DMS53 (cell line): ENCODE measurements around the gene TSHZ2.
A peak's percentile ranks its signal among the peaks of the same experiment; 100 is the strongest.
"Not testable (repeated sequence)": the region's sequence is repeated elsewhere in the genome, so short reads cannot be mapped to it uniquely, and the experiment has no call there.

ENCODE experiments used
- DNase-seq: peaks from one replicate; lab custom pipeline; 2025; lab: John Stamatoyannopoulos, UW

The TSHZ2 gene

DNA sequence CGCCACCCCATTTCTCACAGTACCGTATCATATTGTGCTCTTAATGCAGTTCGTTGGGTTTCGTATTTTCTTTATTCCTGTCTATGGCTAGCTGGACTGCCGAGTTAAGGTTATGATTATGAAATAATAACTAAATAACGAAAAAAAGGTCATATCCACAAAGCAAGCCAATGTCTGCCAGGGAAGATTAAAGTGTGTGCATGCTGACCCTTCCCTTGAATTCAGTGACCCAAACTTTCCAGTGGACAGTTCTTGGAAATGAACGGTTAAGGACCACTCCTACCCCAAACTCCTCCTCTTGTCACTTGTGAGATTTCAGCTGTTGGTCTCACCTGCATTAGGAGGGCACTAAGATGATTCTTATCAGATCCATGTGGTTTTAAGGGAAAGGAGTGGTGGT, 449.9 kb downstream of the TSHZ2 start:
- no peak for DNase-seq

GRCh38 chr20:53423587-53424146, 451.5 kb downstream of the TSHZ2 start:
- no peak for DNase-seq

DNA sequence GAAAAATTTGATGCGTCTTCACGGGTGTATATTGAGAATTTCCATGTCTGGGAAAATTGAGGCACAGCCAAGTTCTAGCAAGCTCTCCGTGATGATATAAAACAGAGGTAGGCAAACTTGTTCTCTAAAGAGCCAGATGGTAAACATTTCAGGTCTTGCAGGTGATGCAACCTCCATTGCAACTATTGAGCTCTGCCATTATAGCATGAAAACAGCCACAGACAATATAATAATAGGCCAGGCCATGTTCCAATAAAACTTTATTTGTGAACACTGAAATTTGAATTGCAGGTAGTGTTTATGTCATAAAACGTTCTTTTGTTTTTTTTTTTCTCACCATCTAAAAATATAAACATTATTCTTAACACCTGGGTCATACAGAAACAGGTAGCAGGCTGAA, 453.3 kb downstream of the TSHZ2 start:
- DNase-seq = no peak

DNA sequence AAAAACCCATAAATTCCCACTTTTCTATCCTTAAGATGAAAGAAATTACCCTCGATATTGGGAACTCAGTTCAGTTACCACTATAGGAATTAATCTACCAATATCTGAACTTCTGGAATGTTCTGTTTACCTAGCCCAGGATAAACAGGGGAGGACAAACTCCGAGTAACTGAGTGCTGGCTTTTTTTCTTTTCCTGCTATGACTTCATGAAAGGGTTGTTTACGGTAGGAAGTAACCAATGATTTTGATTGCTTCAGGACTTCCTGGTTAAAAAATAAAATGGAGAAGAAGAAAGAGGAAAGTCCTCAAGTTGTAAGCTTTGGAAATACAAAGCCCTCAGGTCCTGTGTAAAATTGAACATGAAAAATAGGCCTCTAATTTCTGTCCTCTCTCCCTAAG, 453.8 kb downstream of the TSHZ2 start:
- no peak for DNase-seq

- DNase-seq = no peak
Measured at GRCh38 chr20:53426766-53427312, 454.7 kb downstream of the TSHZ2 start.

- no peak for DNase-seq
Measured at GRCh38 chr20:53427951-53428350, 455.8 kb downstream of the TSHZ2 start.

GRCh38 chr20:53428588-53428987, 456.4 kb downstream of the TSHZ2 start:
- DNase-seq = no peak

GRCh38 chr20:53428996-53429395, 456.8 kb downstream of the TSHZ2 start:
- DNase-seq = no peak

GRCh38 chr20:53434662-53435061, 462.5 kb downstream of the TSHZ2 start:
- DNase-seq = no peak

GRCh38 chr20:53436927-53437326, 464.8 kb downstream of the TSHZ2 start:
- DNase-seq = not testable (repeated sequence)

- no peak for DNase-seq
Measured at GRCh38 chr20:53438368-53438767, 466.2 kb downstream of the TSHZ2 start.

DNA sequence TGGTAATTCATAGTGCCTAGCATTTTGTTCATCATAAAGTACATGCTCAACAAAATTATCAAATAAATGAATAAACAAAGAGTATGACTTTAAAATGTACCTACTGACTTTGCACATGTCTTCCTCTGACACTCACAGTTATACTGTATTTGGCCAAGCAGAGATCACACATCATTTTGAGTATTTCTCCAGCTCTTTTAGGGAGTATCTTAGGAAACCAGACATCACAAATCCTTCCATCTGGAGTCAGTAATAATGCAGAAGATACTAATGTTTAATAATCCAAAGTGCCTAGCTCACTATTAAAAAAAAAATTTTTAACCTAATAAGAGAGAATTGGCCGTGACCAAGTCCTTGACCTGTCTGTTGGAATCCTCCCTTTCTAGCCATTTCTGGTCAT, 466.9 kb downstream of the TSHZ2 start:
- DNase-seq = no peak

DNA sequence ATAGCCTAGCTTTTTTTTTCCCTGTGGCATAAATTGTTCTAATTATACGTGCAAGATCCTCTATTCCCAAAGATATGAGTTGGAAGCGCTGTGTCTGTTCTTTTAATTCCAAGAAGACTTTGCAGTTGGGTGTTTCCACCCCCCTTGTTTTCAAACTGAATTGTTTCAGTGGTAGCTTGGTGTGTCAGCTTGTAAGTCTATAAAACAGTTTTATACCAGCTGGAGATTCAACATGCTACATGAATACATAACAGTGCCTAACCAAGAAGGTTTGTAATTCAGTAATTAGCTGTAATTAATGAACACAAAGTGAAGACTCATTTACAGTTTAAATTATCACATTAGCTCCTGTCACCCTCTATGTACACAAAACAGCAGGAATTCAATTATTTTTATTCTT, 467.5 kb downstream of the TSHZ2 start:
- no peak for DNase-seq

DNA sequence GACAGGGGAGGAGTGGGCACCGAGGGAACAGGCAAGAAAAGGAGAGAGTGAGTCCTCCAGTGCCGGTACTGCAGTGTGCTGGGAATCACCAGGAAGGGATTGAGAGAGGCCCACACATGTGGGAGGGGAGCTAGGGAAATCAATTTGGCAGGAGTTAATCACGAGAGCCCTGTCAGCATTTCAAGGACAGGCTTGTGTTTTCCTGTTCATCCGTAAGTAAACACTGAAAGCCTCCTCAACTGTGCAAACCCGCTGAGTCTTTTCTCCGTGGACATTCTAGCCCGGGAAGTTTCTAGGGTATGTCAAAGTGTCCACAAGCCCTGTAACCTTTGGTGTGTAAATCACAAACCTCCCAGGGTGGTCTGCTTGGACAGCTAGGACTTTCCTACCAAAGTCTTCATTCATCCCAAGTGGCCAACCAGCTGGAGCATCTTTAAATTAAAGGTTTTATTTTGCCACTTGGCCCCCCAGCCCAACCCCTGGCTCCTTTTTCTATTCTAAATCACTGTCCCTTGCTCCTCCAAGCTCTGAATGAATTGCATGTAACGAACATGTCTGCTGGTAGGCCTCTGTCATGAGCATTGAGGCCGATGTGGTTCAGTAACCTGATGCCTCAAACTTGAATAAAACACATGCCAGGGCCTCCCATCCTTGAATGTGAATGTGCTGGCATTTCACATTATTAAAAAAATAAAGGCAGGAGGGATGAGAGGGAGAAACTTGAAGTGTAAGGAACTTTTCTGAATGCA, 472.4 kb downstream of the TSHZ2 start:
- DNase-seq = peak; percentile 10

DNA sequence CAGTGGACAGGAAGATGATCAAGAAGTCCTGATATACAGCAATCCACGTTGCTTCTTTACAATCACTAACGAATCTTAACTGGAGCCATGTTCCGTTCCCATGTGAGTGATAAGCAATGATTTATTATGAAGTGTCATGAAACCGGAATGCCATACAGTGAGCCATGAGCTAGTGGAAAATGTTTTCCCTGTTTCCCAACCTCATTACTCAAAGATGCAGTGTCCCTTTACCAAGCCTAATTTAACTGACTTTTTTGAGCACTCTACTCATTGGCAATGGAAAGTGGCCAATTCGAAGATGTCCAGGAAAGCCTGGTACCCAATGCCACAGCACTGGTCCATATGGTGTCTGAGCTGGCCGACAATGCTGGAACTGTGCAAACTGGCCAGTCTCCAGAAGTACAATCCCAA, 473.2 kb downstream of the TSHZ2 start:
- DNase-seq = no peak

DNA sequence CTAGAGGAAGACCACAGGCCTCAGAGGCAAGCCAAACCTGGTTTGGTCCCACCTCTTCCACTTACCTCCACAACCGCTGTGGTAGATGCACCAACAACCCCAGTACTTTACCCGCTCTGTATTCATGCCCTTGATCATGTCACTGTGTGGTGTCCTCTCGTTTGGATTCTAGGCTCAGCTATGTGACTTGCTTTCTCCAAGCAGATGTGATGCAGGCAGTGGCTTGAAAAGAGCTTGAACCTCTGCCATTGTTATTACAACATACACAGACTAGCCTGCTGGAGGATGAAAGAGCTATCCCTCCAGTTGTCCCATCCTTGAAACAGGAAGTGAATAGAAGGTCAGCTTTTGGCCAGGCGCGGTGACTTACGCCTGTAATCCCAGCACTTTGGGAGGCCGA, 473.8 kb downstream of the TSHZ2 start:
- no peak for DNase-seq

- DNase-seq = no peak
Measured at GRCh38 chr20:53447316-53447715, 475.2 kb downstream of the TSHZ2 start.

DNA sequence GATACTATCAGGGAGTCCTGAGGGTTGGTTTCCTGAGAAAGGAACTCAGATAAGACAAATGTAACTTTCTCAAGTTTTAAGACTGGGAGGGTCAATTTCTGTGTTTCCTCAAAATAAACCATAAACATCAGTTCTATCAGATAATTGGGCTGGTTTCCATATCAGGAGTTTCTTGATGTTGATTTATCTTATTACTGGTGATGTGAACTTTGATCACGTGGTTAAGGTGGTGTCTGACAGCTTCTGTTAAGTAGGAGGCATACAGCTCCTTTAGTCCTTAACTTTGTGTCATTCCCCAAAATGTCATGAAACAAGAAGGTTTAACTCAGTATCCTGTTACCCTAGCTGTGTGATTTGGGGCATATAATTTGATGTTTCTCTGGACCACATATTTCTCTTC, 476.3 kb downstream of the TSHZ2 start:
- DNase-seq = no peak

DNA sequence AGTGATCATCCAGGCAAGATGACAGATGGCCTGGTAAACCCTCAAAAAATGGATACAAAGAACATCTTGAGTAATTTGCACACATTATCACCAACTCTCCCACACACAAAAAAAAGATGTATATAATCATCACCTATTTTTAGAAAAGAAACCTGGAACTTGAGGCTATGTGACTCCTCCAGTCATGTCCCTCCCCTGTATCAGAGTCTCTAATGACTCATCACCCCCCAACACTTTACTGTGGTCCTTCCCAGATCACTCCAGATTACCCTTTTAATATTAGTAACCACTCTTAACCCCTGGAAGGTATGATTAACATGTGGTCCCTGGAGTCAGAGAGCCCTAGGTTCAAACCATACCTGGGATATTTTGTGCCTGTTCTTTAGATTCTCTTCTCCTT, 476.7 kb downstream of the TSHZ2 start:
- DNase-seq = no peak

GRCh38 chr20:53453076-53453475, 480.9 kb downstream of the TSHZ2 start:
- DNase-seq = no peak

DNA sequence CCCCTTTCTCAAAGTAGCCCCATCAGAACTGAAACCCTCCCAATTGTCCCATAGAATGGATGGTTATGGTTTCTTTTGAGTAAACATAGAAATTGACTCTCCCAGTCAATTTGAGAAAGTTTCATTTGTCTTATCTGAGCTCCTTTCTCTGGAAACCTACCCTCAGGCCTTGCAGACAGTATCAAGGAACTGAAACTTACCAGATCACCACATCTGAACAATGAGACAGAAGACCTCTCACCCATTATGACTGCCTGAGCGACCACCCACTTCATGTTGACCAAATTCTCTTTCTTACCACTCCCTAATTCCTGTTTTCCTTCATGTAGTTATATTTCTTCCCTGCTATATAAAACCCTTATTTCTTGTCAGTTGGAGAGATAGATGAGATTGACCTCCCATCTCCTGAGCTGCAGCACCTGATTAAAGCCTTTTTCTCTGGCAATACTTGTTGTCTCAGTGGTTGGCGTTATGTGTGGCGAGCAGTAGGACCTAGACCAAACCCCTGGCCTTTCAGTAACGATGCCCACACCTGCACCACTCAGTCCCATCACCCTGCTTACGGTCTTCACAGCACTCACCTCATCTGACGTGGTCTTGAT, 482.6 kb downstream of the TSHZ2 start:
- no peak for DNase-seq

DNA sequence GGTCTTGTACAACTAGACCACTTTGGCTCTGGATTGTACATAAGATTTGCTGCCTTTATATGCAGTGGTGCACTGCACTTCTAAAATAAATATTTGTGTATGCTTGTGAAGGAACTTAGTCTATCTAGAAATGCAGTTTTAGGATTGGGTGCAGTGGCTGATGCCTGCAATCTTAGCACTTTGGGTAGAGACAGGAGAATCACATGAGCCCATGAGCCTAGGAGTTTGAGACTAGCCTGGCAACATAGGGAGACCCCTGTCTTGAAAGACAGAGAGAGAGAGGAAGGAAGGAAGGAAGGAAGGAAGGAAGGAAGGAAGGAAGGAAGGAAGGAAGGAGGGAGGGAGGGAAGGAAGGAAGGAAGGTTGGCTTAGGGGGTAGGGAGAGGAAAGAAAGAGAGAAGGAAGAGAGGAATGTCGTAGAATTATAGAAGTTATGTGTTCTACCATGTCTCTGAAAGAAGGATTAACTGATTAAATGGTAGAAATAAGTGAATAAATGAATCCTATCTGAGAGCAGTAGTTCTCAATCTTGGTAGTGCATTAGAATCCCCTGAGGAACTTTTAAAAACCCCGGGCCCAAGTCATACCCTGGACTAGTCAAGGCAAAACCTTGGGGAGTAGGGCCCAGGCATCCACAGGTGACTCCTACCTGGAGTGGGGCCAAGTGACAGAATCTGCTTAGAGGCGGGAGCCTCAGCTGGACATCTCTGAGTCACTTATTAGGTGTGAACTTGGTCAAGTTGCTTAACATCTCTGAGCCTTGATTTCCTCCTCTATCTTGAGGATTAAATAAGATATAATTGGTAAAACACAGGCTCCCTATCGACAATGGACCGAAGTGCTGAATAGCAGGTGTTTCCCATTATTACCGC, 491.2 kb downstream of the TSHZ2 start:
- DNase-seq = no peak
